ENCODE results near the gene IFNA17.
"Not testable (repeated sequence)": the region's sequence is repeated elsewhere in the genome, so short reads cannot be mapped to it uniquely, and the experiment has no call there.

Gene IFNA17

GRCh38 chr9:21194867-21195776 is 32.9 kb downstream of the IFNA17 start:
- H3K27me3 ChIP-seq (replicated peaks; ENCODE audit: control insufficient read depth, insufficient read depth, low read length); DNase-seq (ENCODE audit: extremely low read depth, insufficient read length); H3K4me3 ChIP-seq (replicated peaks; ENCODE audit: low read depth, low read length); H3K36me3 ChIP-seq (ENCODE audit: control insufficient read depth, insufficient read depth, low read length): not testable (repeated sequence)
- TF ChIP-seq, protein P1, sequence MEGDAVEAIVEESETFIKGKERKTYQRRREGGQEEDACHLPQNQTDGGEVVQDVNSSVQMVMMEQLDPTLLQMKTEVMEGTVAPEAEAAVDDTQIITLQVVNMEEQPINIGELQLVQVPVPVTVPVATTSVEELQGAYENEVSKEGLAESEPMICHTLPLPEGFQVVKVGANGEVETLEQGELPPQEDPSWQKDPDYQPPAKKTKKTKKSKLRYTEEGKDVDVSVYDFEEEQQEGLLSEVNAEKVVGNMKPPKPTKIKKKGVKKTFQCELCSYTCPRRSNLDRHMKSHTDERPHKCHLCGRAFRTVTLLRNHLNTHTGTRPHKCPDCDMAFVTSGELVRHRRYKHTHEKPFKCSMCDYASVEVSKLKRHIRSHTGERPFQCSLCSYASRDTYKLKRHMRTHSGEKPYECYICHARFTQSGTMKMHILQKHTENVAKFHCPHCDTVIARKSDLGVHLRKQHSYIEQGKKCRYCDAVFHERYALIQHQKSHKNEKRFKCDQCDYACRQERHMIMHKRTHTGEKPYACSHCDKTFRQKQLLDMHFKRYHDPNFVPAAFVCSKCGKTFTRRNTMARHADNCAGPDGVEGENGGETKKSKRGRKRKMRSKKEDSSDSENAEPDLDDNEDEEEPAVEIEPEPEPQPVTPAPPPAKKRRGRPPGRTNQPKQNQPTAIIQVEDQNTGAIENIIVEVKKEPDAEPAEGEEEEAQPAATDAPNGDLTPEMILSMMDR (IDR thresholded peaks at IDR 0.05; ENCODE audit: insufficient read depth, low read length, poor library complexity, severe bottlenecking): peak; percentile 67

GRCh38 chr9:21187487-21187886 is 40.5 kb downstream of the IFNA17 start, which contains the start of gene IFNA4:
Gene IFNA4 (minus strand): TSS chr9:21187587. CDS start chr9:21187531, 56 bp downstream.
- H3K27me3 ChIP-seq (replicated peaks; ENCODE audit: control insufficient read depth, insufficient read depth, low read length); H3K36me3 ChIP-seq (ENCODE audit: control insufficient read depth, insufficient read depth, low read length): not testable (repeated sequence)

GRCh38 chr9:21182810-21183736 is 44.9 kb downstream of the IFNA17 start:
- TF ChIP-seq, protein P1 (IDR thresholded peaks at IDR 0.05; ENCODE audit: insufficient read depth, low read length, poor library complexity, severe bottlenecking): peak; percentile 68
- not testable (repeated sequence) for H3K36me3 ChIP-seq (ENCODE audit: control insufficient read depth, insufficient read depth, low read length); H3K27me3 ChIP-seq (replicated peaks; ENCODE audit: control insufficient read depth, insufficient read depth, low read length); H3K4me3 ChIP-seq (replicated peaks; ENCODE audit: low read depth, low read length); DNase-seq (ENCODE audit: extremely low read depth, insufficient read length)

More at GRCh38 chr9:21187487-21187886, 40.5 kb downstream of the IFNA17 start, which contains the start of gene IFNA4:
- H3K4me3 ChIP-seq (replicated peaks; ENCODE audit: low read depth, low read length); DNase-seq (ENCODE audit: extremely low read depth, insufficient read length): not testable (repeated sequence)
